ENCODE results near the gene NAA15. TPM values are rescaled to one million over a fixed set of nuclear protein-coding genes. Genes with fewer than 3 reads are reported as not detected.
"Not testable (repeated sequence)": the region's sequence is repeated elsewhere in the genome, so short reads cannot be mapped to it uniquely, and the experiment has no call there.

Gene NAA15
- polyA plus RNA-seq, 1 of the 3 experiments (the other 2 are of a cell fraction): 7.1 TPM

DNA sequence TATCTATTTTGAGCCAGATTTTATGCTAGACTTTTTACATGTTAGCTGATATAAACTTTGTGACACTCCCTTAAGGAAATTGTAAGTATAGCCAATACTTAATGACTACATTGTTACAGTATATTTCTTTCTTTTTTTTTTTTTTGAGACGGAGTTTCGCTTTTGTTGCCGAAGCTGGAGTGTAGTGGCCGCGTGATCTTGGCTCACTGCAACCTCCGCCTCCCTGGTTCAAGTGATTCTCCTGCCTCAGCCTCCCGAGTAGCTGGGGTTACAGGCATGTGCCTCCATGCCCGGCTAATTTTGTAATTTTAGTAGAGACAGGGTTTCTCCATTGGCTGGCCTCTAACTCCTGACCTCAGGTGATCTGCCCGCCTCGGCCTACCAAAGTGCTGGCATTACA, 12.1 kb downstream of the NAA15 start:
- Histone ChIP-seq H3F3A (replicated peaks; ENCODE audit: insufficient read depth) (peaks cover 25% of the 10 kb centered on the region), H3K4me2 (peak overlapping the region; percentile 25; the same call in 1 of the 2 replicates), H3K4me1 (ENCODE audit: control insufficient read depth in 1 of 2, insufficient read depth in 2 of 2, low read depth in 1 of 2, low read length in 1 of 2) (peaks cover 0 to 13% of the 10 kb centered on the region in 2 experiments; a peak in 1 of 4 replicates), H3K27ac (ENCODE audit: low read depth in 2 of 2, low read length in 1 of 2) (peak overlapping the region in 1 of 2 experiments; percentile 11; a peak in 1 of 4 replicates), H3K79me2 (ENCODE audit: insufficient read depth) (peaks cover 100% of the 10 kb centered on the region), H4K20me1 (ENCODE audit: insufficient read depth) (peaks cover 87% of the 10 kb centered on the region)
- POLR2A ChIA-PET; H3K36me3 ChIP-seq (replicated peaks in 1 of 2; ENCODE audit: control insufficient read depth in 1 of 2, insufficient read depth in 2 of 2, low read length in 1 of 2); H2AFZ ChIP-seq (ENCODE audit: low read depth); H3K4me3 ChIP-seq (ENCODE audit: low read depth in 2 of 2, low read length in 1 of 2); H3K27me3 ChIP-seq (ENCODE audit: insufficient read depth); H3K9me3 ChIP-seq; H3K9ac ChIP-seq; CTCF ChIA-PET; H3K9me2 ChIP-seq; DNase-seq: not testable (repeated sequence)
- 98% methylated on average over 10 of the region's 10 CpGs for WGBS (ENCODE audit: low lambda C conversion rate)

DNA sequence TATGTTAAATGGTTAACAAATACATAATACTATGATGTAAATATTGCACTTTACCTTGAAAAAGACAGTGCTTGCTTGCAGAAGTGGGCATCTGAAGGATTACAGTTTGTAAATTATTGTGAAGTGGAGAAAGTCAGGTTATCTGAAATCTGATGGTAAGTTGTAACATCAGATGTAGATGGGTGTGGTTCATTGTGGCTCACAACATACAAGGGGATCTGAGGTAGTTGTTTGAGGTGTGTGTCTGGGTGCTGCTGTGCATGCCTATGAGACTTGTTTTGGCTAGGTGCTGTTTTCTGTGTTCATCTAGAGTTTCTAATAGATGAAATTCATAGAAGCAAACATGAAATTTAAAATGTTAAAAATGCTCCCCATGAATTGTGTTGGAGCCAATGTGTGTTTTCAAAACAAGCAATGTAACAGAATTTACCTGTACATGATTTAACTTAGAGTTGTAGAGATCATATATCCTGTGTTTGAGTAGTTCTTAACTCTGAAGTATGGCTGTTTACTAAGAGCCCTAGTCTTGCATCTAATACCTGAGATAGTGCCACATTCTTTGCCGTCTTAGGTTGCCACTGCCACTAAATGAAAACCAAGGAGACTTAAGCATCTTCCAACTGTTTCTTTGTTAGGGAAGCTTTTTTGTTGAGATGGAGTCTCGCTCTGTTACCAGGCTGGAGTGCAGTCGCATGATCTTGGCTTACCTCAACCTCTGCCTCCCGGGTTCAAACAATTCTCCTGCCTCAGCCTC, 12.9 kb downstream of the NAA15 start:
- CTCF ChIA-PET: no interaction called here
- no peak overlapping the region for H3K9ac ChIP-seq

More for the DNA sequence above, 12.9 kb downstream of the NAA15 start:
- Histone ChIP-seq H3K36me3 (replicated peaks in 1 of 2; ENCODE audit: control insufficient read depth in 1 of 2, insufficient read depth in 2 of 2, low read length in 1 of 2) (peaks cover 0 to 4% of the 10 kb centered on the region in 2 experiments), H3K79me2 (ENCODE audit: insufficient read depth) (peaks cover 100% of the 10 kb centered on the region), H3K9me3 (peaks cover 7% of the 10 kb centered on the region), H3K27me3 (ENCODE audit: insufficient read depth) (no peaks in the 10 kb centered on the region), H2AFZ (ENCODE audit: low read depth) (no peak overlapping the region), H3F3A (replicated peaks; ENCODE audit: insufficient read depth) (peaks cover 25% of the 10 kb centered on the region), H3K9me2 (no peaks in the 10 kb centered on the region), H3K4me3 (ENCODE audit: low read depth in 2 of 2, low read length in 1 of 2) (no peak overlapping the region), H4K20me1 (ENCODE audit: insufficient read depth) (peaks cover 88% of the 10 kb centered on the region), H3K27ac (ENCODE audit: low read depth in 2 of 2, low read length in 1 of 2) (no peak overlapping the region), H3K4me1 (ENCODE audit: control insufficient read depth in 1 of 2, insufficient read depth in 2 of 2, low read depth in 1 of 2, low read length in 1 of 2) (peaks cover 0 to 13% of the 10 kb centered on the region in 2 experiments; a peak in 1 of 4 replicates), H3K4me2 (no peak overlapping the region)
- WGBS (ENCODE audit: low lambda C conversion rate): 94% methylated on average over 4 of the region's 4 CpGs
- TF ChIP-seq MXI1 (IDR thresholded peaks at IDR 0.05; ENCODE audit: low read depth, low read length): no peak
- no peak for TF ChIP-seq TEAD4 (IDR thresholded peaks at IDR 0.05; ENCODE audit: borderline replicate concordance, insufficient read depth)
- no peak for TF ChIP-seq NFIC (IDR thresholded peaks at IDR 0.05; ENCODE audit: borderline replicate concordance)
- TF ChIP-seq, protein P1, sequence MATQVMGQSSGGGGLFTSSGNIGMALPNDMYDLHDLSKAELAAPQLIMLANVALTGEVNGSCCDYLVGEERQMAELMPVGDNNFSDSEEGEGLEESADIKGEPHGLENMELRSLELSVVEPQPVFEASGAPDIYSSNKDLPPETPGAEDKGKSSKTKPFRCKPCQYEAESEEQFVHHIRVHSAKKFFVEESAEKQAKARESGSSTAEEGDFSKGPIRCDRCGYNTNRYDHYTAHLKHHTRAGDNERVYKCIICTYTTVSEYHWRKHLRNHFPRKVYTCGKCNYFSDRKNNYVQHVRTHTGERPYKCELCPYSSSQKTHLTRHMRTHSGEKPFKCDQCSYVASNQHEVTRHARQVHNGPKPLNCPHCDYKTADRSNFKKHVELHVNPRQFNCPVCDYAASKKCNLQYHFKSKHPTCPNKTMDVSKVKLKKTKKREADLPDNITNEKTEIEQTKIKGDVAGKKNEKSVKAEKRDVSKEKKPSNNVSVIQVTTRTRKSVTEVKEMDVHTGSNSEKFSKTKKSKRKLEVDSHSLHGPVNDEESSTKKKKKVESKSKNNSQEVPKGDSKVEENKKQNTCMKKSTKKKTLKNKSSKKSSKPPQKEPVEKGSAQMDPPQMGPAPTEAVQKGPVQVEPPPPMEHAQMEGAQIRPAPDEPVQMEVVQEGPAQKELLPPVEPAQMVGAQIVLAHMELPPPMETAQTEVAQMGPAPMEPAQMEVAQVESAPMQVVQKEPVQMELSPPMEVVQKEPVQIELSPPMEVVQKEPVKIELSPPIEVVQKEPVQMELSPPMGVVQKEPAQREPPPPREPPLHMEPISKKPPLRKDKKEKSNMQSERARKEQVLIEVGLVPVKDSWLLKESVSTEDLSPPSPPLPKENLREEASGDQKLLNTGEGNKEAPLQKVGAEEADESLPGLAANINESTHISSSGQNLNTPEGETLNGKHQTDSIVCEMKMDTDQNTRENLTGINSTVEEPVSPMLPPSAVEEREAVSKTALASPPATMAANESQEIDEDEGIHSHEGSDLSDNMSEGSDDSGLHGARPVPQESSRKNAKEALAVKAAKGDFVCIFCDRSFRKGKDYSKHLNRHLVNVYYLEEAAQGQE (IDR thresholded peaks at IDR 0.05; ENCODE audit: low read depth, low read length): no peak
- TF ChIP-seq CHD2 (IDR thresholded peaks at IDR 0.05; ENCODE audit: low read length, partially characterized antibody): no peak
- TF ChIP-seq SIN3A (IDR thresholded peaks at IDR 0.05; ENCODE audit: borderline replicate concordance, low read depth, low read length): no peak
- TF ChIP-seq, protein P2, sequence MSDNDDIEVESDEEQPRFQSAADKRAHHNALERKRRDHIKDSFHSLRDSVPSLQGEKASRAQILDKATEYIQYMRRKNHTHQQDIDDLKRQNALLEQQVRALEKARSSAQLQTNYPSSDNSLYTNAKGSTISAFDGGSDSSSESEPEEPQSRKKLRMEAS (IDR thresholded peaks at IDR 0.05; ENCODE audit: low read depth): no peak
- TF ChIP-seq, protein P3, sequence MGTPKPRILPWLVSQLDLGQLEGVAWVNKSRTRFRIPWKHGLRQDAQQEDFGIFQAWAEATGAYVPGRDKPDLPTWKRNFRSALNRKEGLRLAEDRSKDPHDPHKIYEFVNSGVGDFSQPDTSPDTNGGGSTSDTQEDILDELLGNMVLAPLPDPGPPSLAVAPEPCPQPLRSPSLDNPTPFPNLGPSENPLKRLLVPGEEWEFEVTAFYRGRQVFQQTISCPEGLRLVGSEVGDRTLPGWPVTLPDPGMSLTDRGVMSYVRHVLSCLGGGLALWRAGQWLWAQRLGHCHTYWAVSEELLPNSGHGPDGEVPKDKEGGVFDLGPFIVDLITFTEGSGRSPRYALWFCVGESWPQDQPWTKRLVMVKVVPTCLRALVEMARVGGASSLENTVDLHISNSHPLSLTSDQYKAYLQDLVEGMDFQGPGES (IDR thresholded peaks at IDR 0.05; ENCODE audit: low read depth, low read length): no peak
- TF ChIP-seq MEF2A (IDR thresholded peaks at IDR 0.05; ENCODE audit: borderline replicate concordance, low read depth): no peak
- no peak for TF ChIP-seq FOXJ3 (CRISPR knock-in tag; IDR thresholded peaks at IDR 0.05)
- TF ChIP-seq EP300 (IDR thresholded peaks at IDR 0.05; ENCODE audit: borderline replicate concordance in 1 of 2, low read depth in 1 of 2, low read length in 1 of 2): no peak
- no peak for TF ChIP-seq SMC3 (IDR thresholded peaks at IDR 0.05; ENCODE audit: low read depth, low read length)
- no peak for TF ChIP-seq TCF12 (IDR thresholded peaks at IDR 0.05)
- TF ChIP-seq ELF1 (IDR thresholded peaks at IDR 0.05): no peak
- no peak for TF ChIP-seq FOXM1 (IDR thresholded peaks at IDR 0.05; ENCODE audit: low read depth)
- TF ChIP-seq YY1 (IDR thresholded peaks at IDR 0.05; ENCODE audit: low read depth): no peak
- no peak for TF ChIP-seq JUND (IDR thresholded peaks at IDR 0.05)
- no peak for TF ChIP-seq GATA2 (CRISPR knock-in tag; IDR thresholded peaks at IDR 0.05)
- POLR2A ChIA-PET: no interaction called here
- DNase-seq: no peak

Measured in SK-N-SH (cell line).